Smooth muscle cell (in vitro differentiated cells): ENCODE results near the gene MRC2. TPM values are rescaled to one million over a fixed set of nuclear protein-coding genes. Genes with fewer than 3 reads are reported as not detected.
"Not testable (repeated sequence)": the region's sequence is repeated elsewhere in the genome, so short reads cannot be mapped to it uniquely, and the experiment has no call there.

Experiments used
- DNase-seq: peaks from one replicate; lab custom pipeline; 2025; ENCODE audit not compliant: unreplicated experiment; lab: John Stamatoyannopoulos, UW
- H2AFZ ChIP-seq: fragments of 200-600 bp; sonication (generic); 2 replicates; pipeline ENCODE4 v1.6.0; 2016; ENCODE audit warnings: antibody characterized with exemption, low read depth, mild to moderate bottlenecking
- H3F3A ChIP-seq: fragments of 200-600 bp; sonication (generic); 2 replicates; pipeline ENCODE4 v1.6.0; 2017; ENCODE audit warnings: antibody characterized with exemption, low read depth
- H3K27ac ChIP-seq: fragments of 200-600 bp; sonication (generic); 2 replicates; pipeline ENCODE4 v1.5.1; 2016; ENCODE audit warnings: low read depth, mild to moderate bottlenecking
- H3K27me3 ChIP-seq: fragments of 200-600 bp; sonication (generic); 2 replicates; pipeline ENCODE4 v1.6.1; 2016; ENCODE audit warnings: low read depth, mild to moderate bottlenecking
- H3K36me3 ChIP-seq: fragments of 200-600 bp; sonication (generic); 2 replicates; pipeline ENCODE4 v1.5.1; 2016; ENCODE audit warnings: low read depth
- H3K4me1 ChIP-seq: fragments of 200-600 bp; sonication (generic); 2 replicates; pipeline ENCODE4 v1.5.1; 2016; ENCODE audit warnings: low read depth
- H3K4me2 ChIP-seq: fragments of 200-600 bp; sonication (generic); 2 replicates; pipeline ENCODE4 v1.6.0; 2016; ENCODE audit warnings: mild to moderate bottlenecking
- H3K4me3 ChIP-seq: fragments of 200-600 bp; sonication (generic); 2 replicates; pipeline ENCODE4 v1.5.1; 2016; ENCODE audit warnings: mild to moderate bottlenecking
- H3K79me2 ChIP-seq: fragments of 200-600 bp; sonication (generic); 2 replicates; pipeline ENCODE4 v1.6.0; 2016; ENCODE audit warnings: low read depth, mild to moderate bottlenecking
- H3K9ac ChIP-seq: fragments of 200-600 bp; sonication (generic); 2 replicates; pipeline ENCODE4 v1.6.0; 2016; ENCODE audit warnings: low read depth
- H3K9me3 ChIP-seq: fragments of 200-600 bp; sonication (generic); replicated peaks from 2 replicates; pipeline ENCODE4 v1.5.1; 2016; ENCODE audit warnings: low read depth
- H4K20me1 ChIP-seq: fragments of 200-600 bp; sonication (generic); 2 replicates; pipeline ENCODE4 v1.6.0; 2016; ENCODE audit warnings: low read depth
- CTCF ChIP-seq: fragments of 200-600 bp; sonication (generic); IDR thresholded peaks from 2 replicates; pipeline ENCODE4 v1.5.1; 2017; ENCODE audit warnings: borderline replicate concordance, mild to moderate bottlenecking, antibody characterized with exemption; ENCODE audit not compliant: insufficient read depth, poor library complexity, severe bottlenecking
- WGBS: methylation state at CpG from one replicate; pipeline ENCODE4 v1.1.7; 2016; ENCODE audit warnings: low lambda C conversion rate; 5-methylcytosine and 5-hydroxymethylcytosine counted together
- polyA plus RNA-seq: library from polyadenylated mRNA; unstranded; fragments of >200 nt; fragmentation: Nextera tagmentation; extraction: Ambion mirVana; gene quantifications from 2 replicates; pipeline ENCODE4 v1.2.1, GENCODE V29; 2016
- total RNA-seq: library from RNA; depleted of rRNA; stranded (reverse); fragments of >200 nt; gene quantifications from 2 replicates; pipeline ENCODE4 v1.2.3, GENCODE V29; 2014

MRC2 gene
- total and polyA plus RNA-seq, 2 experiments from 2014 or later: 177 to 489 TPM

- Histone ChIP-seq H3K36me3 (no peaks in the 10 kb centered on the region), H3K4me2 (no peak overlapping the region), H3K79me2 (no peaks in the 10 kb centered on the region), H3F3A (peaks cover 21% of the 10 kb centered on the region), H3K27ac (no peak overlapping the region), H3K4me1 (no peaks in the 10 kb centered on the region), H3K27me3 (no peaks in the 10 kb centered on the region), H3K9ac (no peak overlapping the region), H4K20me1 (peaks cover 22% of the 10 kb centered on the region), H3K9me3 (no peaks in the 10 kb centered on the region), H3K4me3 (no peak overlapping the region), H2AFZ (no peak overlapping the region)
- no peak for DNase-seq
- TF ChIP-seq CTCF: peak; percentile 32
- 91% methylated on average over 9 of the region's 14 CpGs for WGBS
Observed at GRCh38 chr17:62692721-62693431, 65.4 kb downstream of the MRC2 start.

- Histone ChIP-seq H3K27ac (peak overlapping the region; percentile 11), H3K4me3 (no peak overlapping the region), H2AFZ (no peak overlapping the region), H3K9me3 (no peaks in the 10 kb centered on the region), H3K4me2 (no peak overlapping the region), H3K4me1 (no peaks in the 10 kb centered on the region), H3K36me3 (no peaks in the 10 kb centered on the region), H3K9ac (no peak overlapping the region), H3K27me3 (no peaks in the 10 kb centered on the region), H4K20me1 (peaks cover 13% of the 10 kb centered on the region), H3K79me2 (no peaks in the 10 kb centered on the region), H3F3A (peaks cover 21% of the 10 kb centered on the region)
- 91% methylated on average over 19 of the region's 19 CpGs for WGBS
- TF ChIP-seq CTCF: no peak
- no peak for DNase-seq
Observed at GRCh38 chr17:62693616-62694409, 66.3 kb downstream of the MRC2 start.

DNA sequence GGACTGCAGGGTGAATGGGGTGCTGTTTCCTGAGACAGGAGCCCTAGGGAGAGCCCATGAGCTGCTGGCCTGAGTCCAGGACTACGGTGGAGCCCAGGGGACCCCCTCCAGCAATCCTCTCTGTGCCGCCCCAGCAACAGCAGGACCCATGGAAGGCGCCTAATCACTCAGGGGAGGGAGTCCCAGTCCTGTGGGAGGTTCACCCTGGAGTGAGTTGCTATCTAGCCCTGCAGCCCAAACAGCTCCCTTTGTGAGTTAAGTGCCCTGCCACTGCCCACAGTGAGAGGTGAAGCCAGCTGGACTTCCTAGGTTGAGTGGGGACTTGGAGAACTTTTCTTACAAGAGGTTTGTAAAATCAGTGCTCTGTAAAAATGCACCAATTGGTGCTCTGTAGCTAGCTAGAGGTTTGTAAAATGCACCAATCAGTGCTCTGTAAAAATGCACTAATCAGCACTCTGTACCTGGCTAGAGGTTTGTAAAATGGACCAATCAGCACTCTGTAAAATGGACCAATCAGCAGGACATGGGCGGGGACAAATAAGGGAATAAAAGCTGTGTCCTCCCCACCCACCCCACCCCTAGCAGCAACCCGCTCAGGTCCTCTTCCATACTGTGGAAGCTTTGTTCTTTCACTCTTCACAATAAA lies 67.7 kb downstream of the MRC2 start:
- H3K4me2 ChIP-seq, H3K79me2 ChIP-seq, H3K9ac ChIP-seq, DNase-seq, H3K4me3 ChIP-seq, H2AFZ ChIP-seq, H3K9me3 ChIP-seq, H3K27me3 ChIP-seq, H4K20me1 ChIP-seq, H3K27ac ChIP-seq, H3K4me1 ChIP-seq, H3K36me3 ChIP-seq: not testable (repeated sequence)
- H3F3A ChIP-seq: peaks cover 21% of the 10 kb centered on the region
- 94% methylated on average over 5 of the region's 5 CpGs for WGBS

DNA sequence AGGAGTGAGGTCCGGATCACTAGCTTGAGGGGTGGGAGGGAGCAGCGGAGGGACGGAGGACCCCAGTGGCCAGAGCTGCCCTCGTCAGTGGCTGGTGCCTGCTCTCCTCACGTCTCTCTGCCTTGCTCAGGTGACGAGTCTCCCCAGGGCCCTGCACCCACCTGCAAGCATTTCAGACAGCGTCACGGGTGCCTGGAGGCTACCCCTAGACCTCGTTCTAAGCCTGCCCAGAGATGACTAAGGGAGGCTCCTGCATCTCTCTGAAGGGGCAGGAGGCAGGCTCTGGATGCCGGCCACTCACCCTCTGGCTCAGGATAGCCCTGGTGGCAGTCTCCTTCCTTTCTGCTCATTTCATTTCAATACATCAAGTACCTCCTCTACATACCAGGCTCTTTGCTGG lies 68.8 kb downstream of the MRC2 start:
- no peak for DNase-seq
- Histone ChIP-seq H3F3A (peaks cover 21% of the 10 kb centered on the region), H2AFZ (no peak overlapping the region), H3K27me3 (no peaks in the 10 kb centered on the region), H3K4me1 (no peaks in the 10 kb centered on the region), H3K9me3 (no peaks in the 10 kb centered on the region), H4K20me1 (no peaks in the 10 kb centered on the region), H3K36me3 (no peaks in the 10 kb centered on the region), H3K27ac (no peak overlapping the region), H3K9ac (no peak overlapping the region), H3K4me2 (no peak overlapping the region), H3K4me3 (no peak overlapping the region), H3K79me2 (no peaks in the 10 kb centered on the region)
- WGBS: 75% methylated on average over 10 of the region's 10 CpGs
- no peak for TF ChIP-seq CTCF
